Upper lobe of right lung (tissue), 1 donor: ENCODE data around the gene RTP1. TPM values are rescaled to one million over a fixed set of nuclear protein-coding genes. Genes with fewer than 3 reads are reported as not detected.
"Not testable (repeated sequence)": the region's sequence is repeated elsewhere in the genome, so short reads cannot be mapped to it uniquely, and the experiment has no call there.

Experiments
- ATAC-seq: fragments of 200-7000 bp; cut with Tn5 transposase; one replicate; pipeline ENCODE4 v1.9.1; 2020; ENCODE audit warnings: mild to moderate bottlenecking, moderate library complexity
- DNase-seq: peaks from one replicate; pipeline ENCODE4 v3.0.0-alpha.2; 2020
- H3K27ac ChIP-seq: fragments of 200-600 bp; one replicate; pipeline ENCODE4 v1.8.0; 2022
- H3K27me3 ChIP-seq: fragments of 200-600 bp; one replicate; pipeline ENCODE4 v1.8.0; 2022; ENCODE audit warnings: mild to moderate bottlenecking
- H3K36me3 ChIP-seq: fragments of 200-600 bp; one replicate; pipeline ENCODE4 v1.8.0; 2022
- H3K4me1 ChIP-seq: fragments of 200-600 bp; one replicate; pipeline ENCODE4 v1.8.0; 2022
- H3K4me3 ChIP-seq: fragments of 200-600 bp; one replicate; pipeline ENCODE4 v1.8.0; 2022; ENCODE audit warnings: mild to moderate bottlenecking
- H3K9me3 ChIP-seq: fragments of 200-600 bp; one replicate; pipeline ENCODE4 v1.8.0; 2022
- intact Hi-C: fragments of 100-400 bp; cut with DNase I; formaldehyde crosslinking; loops from one replicate; pipeline ENCODE4 v1.11.0; 2022
- total RNA-seq: library from RNA; stranded (reverse); fragmentation: NEBNext Ultra II Directional; extraction: Animal tissue kit (Norgen Biotek cat#: 25700); gene quantifications from one replicate; pipeline ENCODE4 v1.2.1, GENCODE V29; 2021
- TF ChIP-seq, protein P1 (sequence below): fragments of 200-600 bp; IDR thresholded peaks from one replicate; pipeline ENCODE4 v1.8.0; 2022; ENCODE audit warnings: antibody characterized with exemption
- donor health status: DM: no; HTN: yes; CAD: no; lungs with severe emphysema.

The RTP1 gene
- total RNA-seq, 1 donor from 2014 or later: not detected

DNA sequence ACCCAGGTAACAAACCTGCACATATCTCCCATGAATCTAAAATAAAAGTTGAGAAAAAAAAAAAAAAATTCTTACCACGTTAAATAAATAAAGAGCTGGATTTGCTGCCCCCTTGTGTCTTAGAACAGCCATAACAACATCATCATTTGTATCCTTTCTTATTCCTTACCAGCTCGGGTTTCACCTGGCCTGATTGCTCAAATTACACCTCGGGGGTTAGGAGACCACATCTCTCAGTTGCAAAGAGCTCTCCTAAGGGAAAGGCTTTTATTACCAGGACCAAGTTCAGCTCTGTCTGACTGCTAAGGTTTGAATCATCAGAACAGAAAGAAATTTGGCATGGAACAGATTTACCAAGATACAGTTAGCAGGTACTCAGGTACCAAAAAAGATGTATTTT is 32.1 kb upstream of the RTP1 start:
- ATAC-seq (peak; percentile 79), DNase-seq (no peak)
- Histone ChIP-seq H3K4me1 (no peaks in the 10 kb centered on the region), H3K4me3 (no peak overlapping the region), H3K9me3 (no peaks in the 10 kb centered on the region), H3K36me3 (no peaks in the 10 kb centered on the region), H3K27me3 (no peaks in the 10 kb centered on the region), H3K27ac (no peak overlapping the region)
- intact Hi-C loops: loop anchor here (5.0 kb wide), 1 partner anchor 53 kb away; no protein-coding TSS in a partner anchor
- TF ChIP-seq, protein P1, sequence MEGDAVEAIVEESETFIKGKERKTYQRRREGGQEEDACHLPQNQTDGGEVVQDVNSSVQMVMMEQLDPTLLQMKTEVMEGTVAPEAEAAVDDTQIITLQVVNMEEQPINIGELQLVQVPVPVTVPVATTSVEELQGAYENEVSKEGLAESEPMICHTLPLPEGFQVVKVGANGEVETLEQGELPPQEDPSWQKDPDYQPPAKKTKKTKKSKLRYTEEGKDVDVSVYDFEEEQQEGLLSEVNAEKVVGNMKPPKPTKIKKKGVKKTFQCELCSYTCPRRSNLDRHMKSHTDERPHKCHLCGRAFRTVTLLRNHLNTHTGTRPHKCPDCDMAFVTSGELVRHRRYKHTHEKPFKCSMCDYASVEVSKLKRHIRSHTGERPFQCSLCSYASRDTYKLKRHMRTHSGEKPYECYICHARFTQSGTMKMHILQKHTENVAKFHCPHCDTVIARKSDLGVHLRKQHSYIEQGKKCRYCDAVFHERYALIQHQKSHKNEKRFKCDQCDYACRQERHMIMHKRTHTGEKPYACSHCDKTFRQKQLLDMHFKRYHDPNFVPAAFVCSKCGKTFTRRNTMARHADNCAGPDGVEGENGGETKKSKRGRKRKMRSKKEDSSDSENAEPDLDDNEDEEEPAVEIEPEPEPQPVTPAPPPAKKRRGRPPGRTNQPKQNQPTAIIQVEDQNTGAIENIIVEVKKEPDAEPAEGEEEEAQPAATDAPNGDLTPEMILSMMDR: peak; percentile 75

DNA sequence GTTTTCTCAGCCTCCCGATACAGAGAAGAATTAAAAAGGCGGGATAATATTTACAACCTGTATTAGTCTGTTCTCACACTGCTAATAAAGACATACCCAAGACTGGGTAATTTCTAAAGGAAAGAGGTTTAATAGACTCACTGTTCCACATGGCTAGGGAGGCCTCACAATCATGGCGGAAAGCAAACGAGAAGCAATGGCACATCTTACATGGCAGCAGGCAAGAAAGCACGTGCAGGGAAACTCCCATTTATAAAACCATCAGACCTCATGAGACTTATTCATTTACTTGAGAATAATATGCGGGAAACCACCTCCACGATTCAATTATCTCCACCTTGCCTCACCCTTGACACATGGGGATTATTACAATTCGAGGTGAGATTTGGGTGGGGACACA is 30.5 kb upstream of the RTP1 start:
- Histone ChIP-seq H3K27ac (no peak overlapping the region), H3K4me3 (no peak overlapping the region), H3K4me1 (no peaks in the 10 kb centered on the region), H3K27me3 (no peaks in the 10 kb centered on the region), H3K9me3 (no peaks in the 10 kb centered on the region), H3K36me3 (no peaks in the 10 kb centered on the region)
- intact Hi-C loops: loop anchor here (5.0 kb wide), 1 partner anchor 54 kb away; no protein-coding TSS in a partner anchor
- TF ChIP-seq, protein P1: no peak
- no peak for DNase-seq
- no peak for ATAC-seq

DNA sequence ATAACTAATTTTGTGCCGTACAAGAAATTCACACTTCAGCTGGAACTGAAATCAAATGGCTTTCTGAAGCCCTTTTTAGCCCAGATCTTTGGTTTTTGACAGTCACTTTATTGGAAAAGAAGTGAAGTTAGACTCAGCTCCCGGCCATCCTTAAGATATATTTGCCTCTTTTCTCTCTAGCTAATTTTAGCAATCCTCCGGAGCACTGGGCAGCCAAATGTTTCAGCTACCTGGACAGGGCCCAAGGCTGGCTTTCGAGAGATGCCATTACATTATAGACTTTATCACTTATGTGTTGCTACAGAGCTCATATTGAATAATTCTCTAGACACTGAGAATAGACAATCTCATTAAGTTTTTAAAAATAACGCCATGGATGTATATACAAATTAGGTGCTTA is 29.5 kb upstream of the RTP1 start:
- Histone ChIP-seq H3K36me3 (no peaks in the 10 kb centered on the region), H3K4me1 (no peaks in the 10 kb centered on the region), H3K27ac (no peak overlapping the region), H3K27me3 (no peaks in the 10 kb centered on the region), H3K4me3 (no peak overlapping the region), H3K9me3 (no peaks in the 10 kb centered on the region)
- ATAC-seq (no peak), DNase-seq (no peak)
- intact Hi-C loops: loop anchor here (5.0 kb wide), 1 partner anchor 55 kb away; no protein-coding TSS in a partner anchor
- TF ChIP-seq, protein P1: no peak

DNA sequence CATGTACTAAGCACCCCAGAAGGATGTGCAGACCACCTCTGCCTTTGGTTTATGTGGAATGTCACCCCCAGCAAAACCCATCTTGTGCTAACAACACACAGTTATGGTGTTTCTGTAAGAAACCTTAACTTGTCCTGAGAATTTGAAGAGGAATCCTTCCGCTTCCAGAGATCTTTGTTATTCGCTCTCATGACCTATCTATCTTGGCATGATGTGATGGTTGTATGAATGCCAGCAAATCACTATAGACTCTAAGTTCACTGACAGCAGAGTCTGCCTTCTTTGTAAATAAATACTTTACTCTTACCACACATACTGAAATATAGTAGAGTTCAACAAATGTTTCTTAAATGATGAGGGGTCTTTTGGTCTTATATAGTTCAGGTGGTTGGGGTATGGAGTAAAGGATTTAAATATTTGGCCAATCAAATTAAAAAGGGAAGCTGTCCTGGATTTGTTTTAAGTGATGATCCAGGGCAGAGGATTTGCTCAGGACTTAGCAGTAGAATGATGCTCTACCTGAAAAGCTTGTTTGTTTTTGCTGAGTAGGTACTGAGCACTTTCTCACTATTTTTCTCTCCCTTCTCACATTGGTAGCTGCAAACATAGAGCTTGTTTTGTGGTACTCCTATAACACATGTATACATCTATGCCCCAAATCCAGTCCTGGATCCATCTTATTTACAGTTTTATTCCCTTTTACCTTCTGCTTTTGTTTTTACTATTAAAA is 27.9 kb upstream of the RTP1 start:
- intact Hi-C loops: loop anchor here (5.0 kb wide), 1 partner anchor 57 kb away; no protein-coding TSS in a partner anchor

DNA sequence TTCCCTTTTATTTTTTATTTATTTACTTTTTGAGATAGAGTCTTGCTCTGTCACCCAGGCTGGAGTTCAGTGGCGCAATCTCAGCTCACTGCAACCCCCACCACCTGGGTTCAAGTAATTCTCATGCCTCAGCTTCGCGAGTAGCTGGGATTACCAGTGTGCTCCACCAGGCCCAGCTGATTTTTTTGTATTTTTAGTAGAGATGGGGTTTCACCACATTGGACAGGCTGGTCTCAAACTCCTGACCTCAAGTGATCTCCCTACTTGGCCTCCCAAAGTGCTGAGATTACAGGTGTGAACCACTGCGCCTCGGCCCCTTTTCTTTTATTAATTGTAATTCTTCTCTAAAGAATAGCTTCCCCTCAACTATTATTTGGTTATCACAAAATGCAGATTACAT is 26.4 kb upstream of the RTP1 start:
- intact Hi-C loops, H3K27ac ChIP-seq, ATAC-seq, H3K4me1 ChIP-seq, H3K36me3 ChIP-seq, H3K27me3 ChIP-seq, DNase-seq, H3K9me3 ChIP-seq, H3K4me3 ChIP-seq: not testable (repeated sequence)

More for the DNA sequence above, 27.9 kb upstream of the RTP1 start:
- Histone ChIP-seq H3K4me1 (no peaks in the 10 kb centered on the region), H3K36me3 (no peaks in the 10 kb centered on the region), H3K9me3 (no peaks in the 10 kb centered on the region), H3K4me3 (no peak overlapping the region), H3K27me3 (no peaks in the 10 kb centered on the region), H3K27ac (no peak overlapping the region)
- no peak for DNase-seq
- TF ChIP-seq, protein P1: no peak
- ATAC-seq: no peak

DNA sequence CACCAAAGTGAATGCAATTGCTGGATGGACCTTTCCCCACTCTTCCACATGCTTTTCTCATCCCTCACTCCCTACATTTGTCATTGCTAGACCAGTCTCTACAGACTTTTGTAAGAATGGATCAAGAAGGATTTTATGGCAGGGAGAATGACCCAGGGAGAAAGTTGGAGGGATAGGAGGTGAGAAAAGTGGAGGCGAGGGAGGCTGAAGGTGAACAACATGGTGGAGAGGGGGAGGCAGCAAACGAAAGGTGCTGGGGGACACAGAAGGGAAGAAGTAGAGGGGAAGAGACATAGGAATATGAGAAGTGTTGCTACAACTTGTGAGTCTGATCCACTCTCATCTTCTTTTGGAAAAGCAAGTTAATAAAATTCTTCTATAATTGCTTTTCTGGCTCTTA is 24.4 kb upstream of the RTP1 start:
- no peak overlapping the region for H3K27ac ChIP-seq

More for the DNA sequence above, 24.4 kb upstream of the RTP1 start:
- H3K27me3 ChIP-seq: no peaks in the 10 kb centered on the region
- intact Hi-C loops: no loop called here
- H3K9me3 ChIP-seq: no peaks in the 10 kb centered on the region
- H3K4me1 ChIP-seq: no peaks in the 10 kb centered on the region
- H3K4me3 ChIP-seq: no peak overlapping the region
- TF ChIP-seq, protein P1: no peak
- no peaks in the 10 kb centered on the region for H3K36me3 ChIP-seq
- ATAC-seq: no peak
- DNase-seq: no peak
